GM21528 (cell line): ENCODE measurements around the gene FYB1.

Experiments used
- ATAC-seq: cut with Tn5 transposase; IDR thresholded peaks from one replicate; pipeline ENCODE4 v1.9.1; 2021; ENCODE audit warnings: mild to moderate bottlenecking, moderate library complexity; ENCODE audit not compliant: unreplicated experiment, low FRiP score

FYB1 gene

GRCh38 chr5:39167141-39167971 is 52.0 kb downstream of the FYB1 start:
- ATAC-seq, result no peak

- no peak for ATAC-seq
Measured at GRCh38 chr5:39164529-39165402, 54.6 kb downstream of the FYB1 start.

GRCh38 chr5:39164016-39164415 is 55.3 kb downstream of the FYB1 start:
- no peak for ATAC-seq

- no peak for ATAC-seq
Measured at GRCh38 chr5:39161578-39161977, 57.8 kb downstream of the FYB1 start.

- ATAC-seq, result no peak
Measured at GRCh38 chr5:39160576-39161213, 58.7 kb downstream of the FYB1 start.

- no peak for ATAC-seq
Measured at GRCh38 chr5:39159811-39160490, 59.4 kb downstream of the FYB1 start.

GRCh38 chr5:39158786-39159185 is 60.6 kb downstream of the FYB1 start:
- no peak for ATAC-seq

- no peak for ATAC-seq
Measured at GRCh38 chr5:39158127-39158593, 61.2 kb downstream of the FYB1 start.

- ATAC-seq, result no peak
Measured at GRCh38 chr5:39157701-39158100, 61.7 kb downstream of the FYB1 start.

- no peak for ATAC-seq
Measured at GRCh38 chr5:39156082-39156481, 63.3 kb downstream of the FYB1 start.

- ATAC-seq, result no peak
Measured at GRCh38 chr5:39151745-39152144, 67.6 kb downstream of the FYB1 start.

- no peak for ATAC-seq
Measured at GRCh38 chr5:39149966-39150365, 69.4 kb downstream of the FYB1 start.

- ATAC-seq, result no peak
Measured at GRCh38 chr5:39148983-39149534, 70.3 kb downstream of the FYB1 start.

GRCh38 chr5:39146831-39147540 is 72.4 kb downstream of the FYB1 start:
- no peak for ATAC-seq

GRCh38 chr5:39143151-39143860 is 76.1 kb downstream of the FYB1 start:
- ATAC-seq, result no peak

- ATAC-seq, result no peak
Measured at GRCh38 chr5:39140558-39141168, 78.7 kb downstream of the FYB1 start.

GRCh38 chr5:39138892-39139291 is 80.5 kb downstream of the FYB1 start:
- ATAC-seq, result no peak

GRCh38 chr5:39137819-39138451 is 81.4 kb downstream of the FYB1 start:
- ATAC-seq, result no peak
